ENCODE data around the gene PIK3IP1. TPM values are rescaled to one million over a fixed set of nuclear protein-coding genes. Genes with fewer than 3 reads are reported as not detected.
A peak's percentile ranks its signal among the peaks of the same experiment; 100 is the strongest.

Gene PIK3IP1
- total and polyA plus RNA-seq, 8 donors, result 3.5 to 53.0 (median 8.1) TPM

GRCh38 chr22:31244943-31245451 is 47.3 kb downstream of the PIK3IP1 start:
- H3K4me3 ChIP-seq, result no peak overlapping the region
- WGBS, 5 donors, result 71 to 79% (median 75%) methylated on average over 7 of the region's 7 CpGs
- intact Hi-C loops (cut with DNase I; ENCODE audit: low total_unique reads), result no loop called here

GRCh38 chr22:31244046-31244942 is 48.0 kb downstream of the PIK3IP1 start:
- intact Hi-C loops (cut with DNase I; ENCODE audit: low total_unique reads), result no loop called here
- TF ChIP-seq POLR2AphosphoS5 (IDR thresholded peaks at IDR 0.05) (peak in 1 of 3 donors; percentile 5), CTCF (IDR thresholded peaks at IDR 0.05) (no peak)
- Histone ChIP-seq H3K27ac (peak overlapping the region in 4 of 5 donors; percentile 49 to 67 (median 58)), H3K36me3 (peaks cover 0 to 33% (median 9%) of the 10 kb centered on the region in 4 donors), H3K4me3 (no peak overlapping the region), H3K4me1 (peaks cover 49 to 100% (median 63%) of the 10 kb centered on the region in 4 donors), H3K27me3 (no peaks in the 10 kb centered on the region), H3K9me3 (no peaks in the 10 kb centered on the region)
- 48 to 61% (median 55%) methylated on average over 9 of the region's 9 CpGs for WGBS, 5 donors
- peak in 1 of 2 donors; percentile 40 for DNase-seq

More at GRCh38 chr22:31244943-31245451, 47.3 kb downstream of the PIK3IP1 start:
- DNase-seq, result no peak
- peaks cover 0 to 31% (median 10%) of the 10 kb centered on the region in 4 donors for H3K36me3 ChIP-seq
- no peaks in the 10 kb centered on the region for H3K9me3 ChIP-seq
- peak overlapping the region in 3 of 5 donors; percentile 56 to 67 (median 59) for H3K27ac ChIP-seq
- peaks cover 55 to 100% (median 64%) of the 10 kb centered on the region in 4 donors for H3K4me1 ChIP-seq
- no peak for TF ChIP-seq CTCF (IDR thresholded peaks at IDR 0.05)
- TF ChIP-seq POLR2AphosphoS5 (IDR thresholded peaks at IDR 0.05), result no peak
- TF ChIP-seq POLR2A (IDR thresholded peaks at IDR 0.05), result no peak
- no peak for TF ChIP-seq EP300 (IDR thresholded peaks at IDR 0.05)
- no peaks in the 10 kb centered on the region for H3K27me3 ChIP-seq

GRCh38 chr22:31243339-31244045 is 48.8 kb downstream of the PIK3IP1 start:
- Histone ChIP-seq H3K4me3 (no peak overlapping the region), H3K9me3 (no peaks in the 10 kb centered on the region), H3K36me3 (peaks cover 0 to 36% (median 7%) of the 10 kb centered on the region in 4 donors), H3K27me3 (no peaks in the 10 kb centered on the region), H3K27ac (peak overlapping the region in 4 of 5 donors; percentile 49 to 67 (median 58)), H3K4me1 (peaks cover 41 to 100% (median 57%) of the 10 kb centered on the region in 4 donors)
- TF ChIP-seq POLR2A (IDR thresholded peaks at IDR 0.05) (no peak), POLR2AphosphoS5 (IDR thresholded peaks at IDR 0.05) (no peak), EP300 (IDR thresholded peaks at IDR 0.05) (no peak), CTCF (IDR thresholded peaks at IDR 0.05) (no peak)
- 39 to 79% (median 48%) methylated on average over 5 of the region's 5 CpGs for WGBS, 5 donors
- DNase-seq, result peak in 1 of 2 donors; percentile 80
- intact Hi-C loops (cut with DNase I; ENCODE audit: low total_unique reads), result no loop called here

DNA sequence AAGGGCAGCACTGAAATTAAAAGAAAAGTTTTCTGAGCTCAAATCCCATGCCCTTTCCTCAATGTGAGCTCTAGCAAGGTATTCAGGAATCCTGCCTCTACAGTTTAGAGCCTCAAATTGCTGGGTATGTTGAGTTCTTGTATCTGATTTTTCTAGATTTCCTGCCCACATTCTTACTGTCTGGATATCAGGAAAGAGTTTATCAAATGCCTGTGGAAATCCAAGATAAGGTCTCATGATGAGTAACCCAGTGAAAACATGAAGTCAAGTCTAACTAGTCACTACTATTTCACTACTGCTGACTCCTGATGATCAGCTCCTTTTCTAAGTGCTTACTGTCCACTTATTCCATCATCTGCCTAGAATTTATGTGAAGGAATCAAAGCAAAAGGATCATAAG is 50.4 kb downstream of the PIK3IP1 start:
- Histone ChIP-seq H3K9me3 (no peaks in the 10 kb centered on the region), H3K27ac (peak overlapping the region in 2 of 5 donors; percentile 56 to 67), H3K4me1 (peaks cover 30 to 90% (median 42%) of the 10 kb centered on the region in 4 donors), H3K27me3 (no peaks in the 10 kb centered on the region), H3K4me3 (no peak overlapping the region), H3K36me3 (peaks cover 0 to 28% (median 7%) of the 10 kb centered on the region in 4 donors)
- TF ChIP-seq CTCF (IDR thresholded peaks at IDR 0.05), result no peak
- peak in 1 of 3 donors; percentile 28 for TF ChIP-seq POLR2AphosphoS5 (IDR thresholded peaks at IDR 0.05)
- no peak for DNase-seq
- intact Hi-C loops (cut with DNase I; ENCODE audit: low total_unique reads), result no loop called here
